ENCODE measurements around the gene B3GALNT1.

DNA sequence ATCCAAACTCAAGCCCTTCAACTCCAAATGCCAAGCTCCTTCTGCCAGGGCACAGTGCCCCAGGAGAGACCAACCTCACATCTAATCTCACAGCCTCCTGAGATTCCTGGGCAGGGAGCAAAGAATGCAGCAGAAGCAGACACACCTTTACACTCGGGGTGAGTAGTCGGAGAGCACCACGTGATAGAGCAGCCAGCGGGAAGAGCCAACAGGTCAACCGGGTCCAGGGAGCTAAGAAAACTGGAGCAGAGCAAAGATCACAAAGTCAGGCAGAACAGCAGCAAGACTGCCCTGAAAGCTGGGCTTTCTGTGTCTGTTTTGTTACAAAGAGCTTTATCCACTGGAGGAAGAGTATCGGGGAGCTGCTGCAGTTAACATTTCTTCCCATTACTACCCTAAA, 4.2 kb downstream of the B3GALNT1 start:
- TF ChIP-seq, protein P1, sequence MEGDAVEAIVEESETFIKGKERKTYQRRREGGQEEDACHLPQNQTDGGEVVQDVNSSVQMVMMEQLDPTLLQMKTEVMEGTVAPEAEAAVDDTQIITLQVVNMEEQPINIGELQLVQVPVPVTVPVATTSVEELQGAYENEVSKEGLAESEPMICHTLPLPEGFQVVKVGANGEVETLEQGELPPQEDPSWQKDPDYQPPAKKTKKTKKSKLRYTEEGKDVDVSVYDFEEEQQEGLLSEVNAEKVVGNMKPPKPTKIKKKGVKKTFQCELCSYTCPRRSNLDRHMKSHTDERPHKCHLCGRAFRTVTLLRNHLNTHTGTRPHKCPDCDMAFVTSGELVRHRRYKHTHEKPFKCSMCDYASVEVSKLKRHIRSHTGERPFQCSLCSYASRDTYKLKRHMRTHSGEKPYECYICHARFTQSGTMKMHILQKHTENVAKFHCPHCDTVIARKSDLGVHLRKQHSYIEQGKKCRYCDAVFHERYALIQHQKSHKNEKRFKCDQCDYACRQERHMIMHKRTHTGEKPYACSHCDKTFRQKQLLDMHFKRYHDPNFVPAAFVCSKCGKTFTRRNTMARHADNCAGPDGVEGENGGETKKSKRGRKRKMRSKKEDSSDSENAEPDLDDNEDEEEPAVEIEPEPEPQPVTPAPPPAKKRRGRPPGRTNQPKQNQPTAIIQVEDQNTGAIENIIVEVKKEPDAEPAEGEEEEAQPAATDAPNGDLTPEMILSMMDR (conservative IDR thresholded peaks at IDR 0.05 in 1 of 2, IDR thresholded peaks at IDR 0.05 in 1 of 2; ENCODE audit: extremely low read depth in 1 of 2, insufficient read depth in 1 of 2, low read depth in 1 of 2, low read length in 2 of 2) = no peak
- no peak for TF ChIP-seq EZH2 (IDR thresholded peaks at IDR 0.05; ENCODE audit: borderline replicate concordance, low read length)
